NK-92 treated with Interleukin-12 subunit alpha and Interleukin-12 subunit beta, amount 100 ng/mL, for 24 hours (cell line): Measurements from ENCODE around the gene TSSK2.

Experiments
- DNase-seq: peaks from one replicate; lab custom pipeline; 2025; lab: John Stamatoyannopoulos, UW

The TSSK2 gene

GRCh38 chr22:19106886-19107729, 24.0 kb upstream of the TSSK2 start:
- no peak for DNase-seq

DNA sequence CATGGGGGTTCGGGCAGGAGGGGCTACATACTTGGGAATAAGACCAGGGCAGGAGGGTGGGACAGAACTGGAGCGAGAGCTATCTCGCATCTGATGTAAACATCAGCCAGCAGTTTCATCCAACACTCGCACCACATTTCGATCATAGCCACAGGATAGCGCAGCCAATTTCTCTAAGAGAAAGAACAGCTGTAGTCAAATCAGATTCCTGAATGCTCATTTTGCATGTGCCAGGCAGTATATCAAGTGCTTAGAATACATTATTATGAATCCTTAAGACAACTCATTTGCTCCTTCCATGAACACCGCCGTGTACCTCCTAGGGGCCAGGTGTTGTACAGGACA, 23.4 kb upstream of the TSSK2 start:
- no peak for DNase-seq

- DNase-seq, result no peak
These were observed 22.3 kb upstream of the TSSK2 start for GRCh38 chr22:19108807-19109197.

DNA sequence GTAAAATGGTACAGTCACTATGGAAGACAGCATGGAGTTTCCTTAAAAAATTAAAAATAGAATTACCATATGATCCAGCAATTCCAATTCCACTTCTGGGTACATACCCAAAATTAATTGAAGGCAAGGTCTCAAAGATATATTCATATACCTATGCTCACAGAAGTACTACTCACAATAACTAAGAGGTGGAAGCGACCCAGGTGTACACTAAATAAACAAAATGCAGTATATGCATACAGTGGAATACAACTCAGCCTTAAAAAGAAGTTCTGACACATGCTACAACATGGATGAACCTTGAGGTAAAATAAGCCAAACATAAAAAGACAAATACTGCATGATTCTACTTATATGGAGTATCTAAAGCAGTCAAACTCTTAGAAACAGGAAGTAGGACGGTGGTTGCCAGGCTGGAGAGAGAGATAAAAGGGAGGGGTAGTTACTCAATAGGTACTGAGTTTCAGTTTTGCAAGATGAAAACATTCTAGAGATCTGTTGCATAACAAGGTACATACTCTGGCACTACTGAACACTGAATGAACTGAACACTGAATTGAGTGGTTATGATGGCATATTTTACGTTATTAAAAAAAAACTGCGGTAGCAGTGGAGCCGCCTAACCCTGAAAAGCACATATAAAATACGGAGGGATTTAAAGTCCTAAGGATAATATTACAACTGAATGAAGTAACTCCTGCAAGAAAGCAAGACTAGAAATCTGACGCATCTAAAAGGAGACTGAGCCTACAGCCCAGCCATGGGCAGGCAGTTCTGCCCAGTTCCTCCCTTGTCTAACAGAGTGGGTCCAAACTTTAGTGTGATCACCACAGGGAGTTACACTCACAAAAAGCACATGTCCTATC, 21.7 kb upstream of the TSSK2 start:
- DNase-seq, result no peak

DNA sequence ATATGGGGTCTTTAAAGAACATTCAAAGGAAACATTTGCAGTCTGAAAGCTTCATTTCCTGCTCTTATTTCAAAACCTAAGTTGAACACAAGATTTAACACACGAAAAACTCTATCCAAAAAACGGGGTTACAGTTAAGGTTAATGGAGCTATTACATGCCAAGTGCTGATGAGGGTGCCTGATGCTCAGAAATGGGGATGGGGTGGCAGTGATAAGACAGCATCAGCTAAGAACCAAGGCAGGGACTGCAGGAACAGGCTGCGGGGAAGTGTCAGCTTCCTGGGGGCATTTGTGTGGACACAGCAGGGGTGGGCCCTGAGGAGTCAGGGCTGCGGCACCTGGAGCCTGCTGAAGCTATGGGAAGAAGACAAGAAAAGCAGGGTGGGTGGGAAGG, 21.0 kb upstream of the TSSK2 start:
- DNase-seq, result no peak

GRCh38 chr22:19110646-19111045, 20.5 kb upstream of the TSSK2 start:
- DNase-seq, result no peak

DNA sequence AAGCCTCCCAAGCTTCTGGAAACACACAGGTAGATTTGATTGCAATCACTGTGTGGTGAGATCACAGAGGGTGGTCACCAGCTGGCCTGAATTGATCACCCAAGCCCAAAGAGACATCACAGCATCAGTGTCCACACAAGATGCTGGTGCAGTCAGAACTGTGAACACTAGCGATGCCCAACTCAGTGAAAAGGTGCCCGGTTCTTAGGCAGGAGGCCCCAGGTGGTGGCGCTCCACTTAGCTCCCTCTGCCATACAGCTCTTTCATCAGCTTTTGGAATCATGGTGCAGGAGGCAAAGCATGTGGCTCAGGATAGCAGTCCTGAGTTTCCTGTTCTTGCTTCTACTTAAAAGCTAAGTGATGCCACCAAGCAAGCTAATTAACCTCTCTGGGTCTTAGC, 20.0 kb upstream of the TSSK2 start:
- DNase-seq, result no peak

DNA sequence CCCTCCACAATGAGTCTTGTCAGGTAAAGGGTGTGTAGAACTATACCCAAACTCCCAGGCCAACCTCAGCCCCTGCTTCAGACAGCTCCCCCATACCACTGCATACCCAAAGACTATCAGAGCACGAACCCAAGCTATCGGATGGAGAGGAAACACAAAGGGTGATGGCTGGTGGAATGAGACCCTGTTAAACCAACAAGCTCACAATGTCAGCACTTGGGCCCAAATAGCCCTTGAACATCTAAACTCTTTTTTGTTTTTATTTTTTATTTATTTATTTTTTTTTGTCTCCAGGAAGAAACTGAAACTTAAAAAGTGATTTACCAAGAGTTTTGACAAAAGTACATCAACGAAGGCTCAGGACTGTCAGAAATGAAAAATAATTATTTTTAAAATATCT, 19.5 kb upstream of the TSSK2 start:
- no peak for DNase-seq

DNA sequence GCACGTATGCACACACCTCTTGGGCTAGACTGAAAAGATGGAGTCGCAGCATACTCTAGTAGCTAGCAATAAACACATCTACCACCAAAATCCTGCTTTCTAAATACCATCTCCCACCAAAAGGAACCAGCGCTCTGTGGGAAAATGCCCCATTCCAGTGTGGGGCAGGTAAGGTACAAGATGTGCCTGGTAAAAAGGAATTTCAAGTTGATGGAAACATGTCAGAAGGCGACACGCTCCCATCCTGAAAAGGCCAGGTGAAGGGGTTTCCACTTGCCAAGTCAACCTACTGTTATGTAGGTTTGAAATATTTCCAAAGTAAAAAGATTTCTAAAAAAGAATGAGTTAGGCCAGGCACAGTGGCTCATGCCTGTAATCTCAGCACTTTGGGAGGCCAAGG, 17.7 kb upstream of the TSSK2 start:
- no peak for DNase-seq

- no peak for DNase-seq
These were observed 16.0 kb upstream of the TSSK2 start for GRCh38 chr22:19114984-19115552.

GRCh38 chr22:19115628-19116027, 15.5 kb upstream of the TSSK2 start:
- no peak for DNase-seq

GRCh38 chr22:19117111-19117512, 14.0 kb upstream of the TSSK2 start:
- DNase-seq, result no peak

- DNase-seq, result no peak
These were observed 12.7 kb upstream of the TSSK2 start for GRCh38 chr22:19118329-19118880.

- no peak for DNase-seq
These were observed 11.2 kb upstream of the TSSK2 start for GRCh38 chr22:19119949-19120348.

DNA sequence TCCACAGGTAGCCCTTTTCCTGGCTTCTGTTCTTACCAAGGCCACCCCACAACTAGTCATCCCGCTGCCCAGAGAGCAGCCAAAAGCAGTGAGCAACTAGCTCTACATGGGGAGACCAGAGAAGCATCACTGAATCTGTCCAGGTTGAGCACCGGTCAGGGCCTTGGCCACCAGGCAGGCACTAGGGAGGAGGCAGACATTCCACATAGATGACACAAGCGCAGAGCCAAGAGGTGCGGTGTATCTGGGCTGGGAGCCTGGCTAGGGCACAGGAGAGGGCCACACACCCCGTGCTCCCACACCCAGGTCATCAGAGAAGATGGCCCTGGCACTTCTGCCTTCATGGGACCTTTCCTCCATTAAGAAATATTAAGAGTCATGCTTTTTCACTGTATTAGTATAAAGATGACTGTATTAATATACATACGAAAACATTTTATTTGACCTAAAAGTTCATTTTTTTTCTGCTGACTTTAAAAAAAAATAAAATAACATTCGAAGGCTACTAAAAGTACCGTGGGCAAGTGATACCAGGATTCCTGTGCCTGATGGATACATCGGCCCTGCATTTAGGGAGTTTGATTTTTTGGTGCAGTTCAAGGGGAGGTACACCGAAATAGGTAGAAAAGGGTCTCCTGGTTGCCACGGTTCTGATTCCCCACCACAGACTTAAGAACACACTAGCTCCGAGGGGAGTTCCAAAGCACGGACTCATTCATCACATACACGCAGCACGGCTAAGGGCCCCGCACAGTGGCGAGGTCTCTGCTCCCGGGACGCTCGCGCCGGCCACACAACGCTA, 10.1 kb upstream of the TSSK2 start:
- no peak for DNase-seq

DNA sequence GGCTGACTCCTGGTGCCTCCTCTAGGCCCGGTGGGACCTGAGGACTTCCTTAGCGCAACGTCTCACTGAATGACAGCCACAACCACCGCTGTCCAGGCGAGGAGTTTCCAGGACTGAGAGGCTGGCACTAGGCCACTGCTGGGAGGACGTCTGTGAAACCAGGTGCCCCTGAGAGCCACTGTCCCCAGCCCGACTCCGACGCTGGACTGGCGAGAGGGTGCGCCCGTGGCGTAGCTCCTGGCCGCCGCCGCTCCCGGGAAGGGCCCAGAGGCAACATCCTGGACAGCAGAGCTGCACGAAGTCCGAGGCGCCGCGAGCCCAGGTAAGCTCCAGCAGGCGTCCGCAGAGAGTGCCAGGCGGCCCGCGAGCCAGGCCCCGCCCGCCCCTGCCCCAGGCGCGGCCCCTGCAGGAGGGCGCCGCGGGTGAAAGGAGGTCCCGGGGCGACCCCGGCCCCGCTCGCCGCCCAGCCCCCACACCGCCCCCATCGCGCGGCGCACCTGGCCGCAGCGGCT, 9.4 kb upstream of the TSSK2 start:
- DNase-seq, result peak; percentile 31

- peak; percentile 88 for DNase-seq
These were observed 8.9 kb upstream of the TSSK2 start, which contains the start of gene DGCR2 for GRCh38 chr22:19122143-19122751. DGCR2 (minus strand) TSS chr22:19122412; CDS start chr22:19122206, 206 bp downstream.

DNA sequence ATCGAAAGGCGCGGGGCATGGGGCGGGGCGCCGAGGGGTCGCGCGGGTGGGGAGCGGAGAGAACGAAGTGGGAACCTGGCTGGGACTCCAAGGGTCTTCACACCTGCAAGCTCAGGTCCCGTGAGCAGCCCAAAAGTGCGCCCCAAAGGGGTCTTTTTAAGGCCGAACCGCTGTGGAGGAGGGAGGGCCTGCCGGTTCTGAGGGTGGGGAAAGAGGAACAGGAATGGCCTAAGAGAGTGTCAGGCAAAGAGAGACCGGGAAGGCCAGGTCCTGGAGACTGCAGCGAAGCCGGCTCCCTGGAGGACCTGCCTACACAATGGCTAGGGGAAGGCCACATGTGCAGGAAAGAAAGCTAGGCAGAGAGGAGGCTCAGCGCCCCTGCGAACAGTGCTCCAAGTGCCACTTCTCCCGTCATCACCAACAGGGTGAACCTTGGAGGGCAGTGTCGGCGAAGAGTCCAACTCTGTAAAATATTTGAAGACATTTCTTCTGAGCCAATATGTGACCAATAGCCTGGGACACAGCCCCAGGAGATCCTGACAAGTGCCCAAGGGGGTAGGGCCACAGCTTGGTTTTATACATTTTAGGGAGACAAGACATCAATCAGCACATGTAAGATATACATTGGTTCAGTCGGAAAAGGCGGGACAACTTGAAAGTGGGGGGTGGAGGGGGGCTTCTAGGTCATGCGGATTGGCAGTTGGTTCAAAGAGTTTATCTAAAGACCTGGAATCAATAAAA, 8.2 kb upstream of the TSSK2 start:
- no peak for DNase-seq

DNA sequence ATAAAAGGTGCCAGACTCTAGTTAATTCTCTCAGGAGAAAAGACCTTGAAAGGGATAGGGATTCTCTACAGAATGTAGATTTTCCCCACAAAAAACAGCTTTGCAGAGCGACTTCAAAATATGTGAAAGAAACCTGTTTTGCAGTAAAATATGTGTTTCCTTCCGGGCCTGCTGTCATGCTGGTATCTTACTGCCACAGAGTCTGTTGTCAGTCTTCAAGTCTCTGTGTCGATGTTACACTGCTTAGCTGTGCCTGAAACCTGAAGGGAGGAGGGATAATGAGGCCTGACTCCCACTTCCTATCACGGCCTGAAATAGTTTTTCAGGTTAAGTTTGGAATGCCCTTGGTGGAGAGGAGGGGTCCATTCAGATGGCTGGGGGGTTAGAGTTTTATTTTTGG, 7.2 kb upstream of the TSSK2 start:
- no peak for DNase-seq

DNA sequence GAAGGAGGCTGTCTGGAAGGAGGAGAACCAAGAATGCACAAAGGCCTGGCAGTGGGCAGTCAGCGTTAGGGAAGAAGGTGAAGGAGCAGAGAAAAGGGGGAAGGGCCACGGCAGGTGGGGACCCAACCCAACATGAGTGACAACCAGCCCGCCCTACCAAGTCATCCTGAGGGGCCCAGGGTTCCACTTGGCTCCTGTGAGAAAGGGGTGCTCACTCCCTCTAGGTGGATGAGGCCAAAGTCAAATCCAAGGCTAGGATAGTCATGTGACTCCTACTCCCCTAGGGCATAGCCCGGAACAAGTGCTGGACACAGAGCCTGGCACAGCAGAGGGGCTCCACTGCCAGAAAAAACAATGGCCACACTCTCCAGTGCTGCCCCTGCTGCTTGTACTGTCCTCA, 6.7 kb upstream of the TSSK2 start:
- no peak for DNase-seq
